OCI-LY1 (cell line): Measurements from ENCODE around the gene RSRP1.

Experiments
- H2AFZ ChIP-seq: fragments of 200-600 bp; sonication (generic), shearing (Covaris generic); 2 replicates; pipeline ENCODE4 v1.6.0; 2014; ENCODE audit warnings: antibody characterized with exemption, mild to moderate bottlenecking, low read length
- H3F3A ChIP-seq: fragments of 200-600 bp; sonication (generic), shearing (Covaris generic); 2 replicates; pipeline ENCODE4 v1.6.0; 2014; ENCODE audit warnings: mild to moderate bottlenecking, antibody characterized with exemption, low read length, moderate library complexity; ENCODE audit not compliant: insufficient read depth
- H3K27ac ChIP-seq: fragments of 200-600 bp; sonication (generic); 2 replicates; pipeline ENCODE4 v1.5.1; 2014; ENCODE audit warnings: low read length, mixed run types, mild to moderate bottlenecking, low read depth; ENCODE audit not compliant: poor library complexity, severe bottlenecking
- H3K27me3 ChIP-seq: fragments of 200-600 bp; sonication (generic); 2 replicates; pipeline ENCODE4 v1.6.0; 2014; ENCODE audit warnings: antibody characterized with exemption, mild to moderate bottlenecking, low read length, moderate library complexity; ENCODE audit not compliant: insufficient read depth
- H3K36me3 ChIP-seq: fragments of 200-600 bp; sonication (generic); 2 replicates; pipeline ENCODE4 v1.6.1; 2014; ENCODE audit warnings: mild to moderate bottlenecking, antibody characterized with exemption, low read length, moderate library complexity, mixed read lengths; ENCODE audit not compliant: insufficient read depth
- H3K4me1 ChIP-seq: fragments of 200-600 bp; sonication (generic); 2 replicates; pipeline ENCODE4 v1.5.1; 2014; ENCODE audit warnings: mild to moderate bottlenecking, low read length, moderate library complexity; ENCODE audit not compliant: insufficient read depth, severe bottlenecking
- H3K4me2 ChIP-seq: fragments of 200-600 bp; sonication (generic), shearing (Covaris generic); 2 replicates; pipeline ENCODE4 v1.6.1; 2014; ENCODE audit warnings: low read length
- H3K4me3 ChIP-seq: fragments of 200-600 bp; sonication (generic); 2 replicates; pipeline ENCODE4 v1.5.1; 2014; ENCODE audit warnings: low read length, low read depth, mild to moderate bottlenecking, mixed read lengths; ENCODE audit not compliant: poor library complexity, severe bottlenecking
- H3K79me2 ChIP-seq: fragments of 200-600 bp; shearing (Covaris generic); 2 replicates; pipeline ENCODE4 v1.6.1; 2016; ENCODE audit warnings: mixed run types, low read length, mixed read lengths; ENCODE audit not compliant: insufficient read depth
- H3K9ac ChIP-seq: fragments of 200-600 bp; sonication (generic), shearing (Covaris generic); 2 replicates; pipeline ENCODE4 v1.6.1; 2014; ENCODE audit warnings: mild to moderate bottlenecking, low read length, mixed read lengths
- H3K9me2 ChIP-seq: fragments of 200-600 bp; sonication (generic), shearing (Covaris generic); 2 replicates; pipeline ENCODE4 v1.6.1; 2014; ENCODE audit warnings: low read depth, mild to moderate bottlenecking, low read length, mixed read lengths
- H3K9me3 ChIP-seq: fragments of 200-600 bp; shearing (Covaris generic); 2 replicates; pipeline ENCODE4 v1.6.1; 2014; ENCODE audit warnings: low read length, mixed read lengths
- H4K20me1 ChIP-seq: fragments of 200-600 bp; sonication (generic), shearing (Covaris generic); 2 replicates; pipeline ENCODE4 v1.6.0; 2016; ENCODE audit warnings: mild to moderate bottlenecking, low read length; ENCODE audit not compliant: insufficient read depth
- EZH2 ChIP-seq: fragments of 200-600 bp; sonication (generic), shearing (Covaris generic); IDR thresholded peaks from 2 replicates; pipeline ENCODE4 v1.8.0; 2017; ENCODE audit warnings: borderline replicate concordance, mixed run types, mild to moderate bottlenecking, antibody characterized with exemption, low read length, moderate library complexity, mixed read lengths
- TF ChIP-seq, protein P1 (sequence below): fragments of 200-600 bp; sonication (generic), shearing (Covaris generic); IDR thresholded peaks from 2 replicates; pipeline ENCODE4 v1.5.1; 2017; ENCODE audit warnings: mild to moderate bottlenecking, antibody characterized with exemption, low read length, moderate library complexity, mixed read lengths

Gene RSRP1

GRCh38 chr1:25257196-25257595, 9.9 kb upstream of the RSRP1 start:
- Histone ChIP-seq H3K27me3 (no peaks in the 10 kb centered on the region), H3K9me3 (no peaks in the 10 kb centered on the region), H3K79me2 (no peaks in the 10 kb centered on the region), H3K9ac (no peak overlapping the region), H3F3A (no peaks in the 10 kb centered on the region), H3K27ac (no peak overlapping the region), H3K4me2 (no peak overlapping the region), H3K4me1 (peaks cover 5% of the 10 kb centered on the region), H3K36me3 (no peaks in the 10 kb centered on the region), H3K4me3 (no peak overlapping the region), H2AFZ (no peak overlapping the region), H4K20me1 (no peaks in the 10 kb centered on the region), H3K9me2 (no peaks in the 10 kb centered on the region)
- TF ChIP-seq, protein P1, sequence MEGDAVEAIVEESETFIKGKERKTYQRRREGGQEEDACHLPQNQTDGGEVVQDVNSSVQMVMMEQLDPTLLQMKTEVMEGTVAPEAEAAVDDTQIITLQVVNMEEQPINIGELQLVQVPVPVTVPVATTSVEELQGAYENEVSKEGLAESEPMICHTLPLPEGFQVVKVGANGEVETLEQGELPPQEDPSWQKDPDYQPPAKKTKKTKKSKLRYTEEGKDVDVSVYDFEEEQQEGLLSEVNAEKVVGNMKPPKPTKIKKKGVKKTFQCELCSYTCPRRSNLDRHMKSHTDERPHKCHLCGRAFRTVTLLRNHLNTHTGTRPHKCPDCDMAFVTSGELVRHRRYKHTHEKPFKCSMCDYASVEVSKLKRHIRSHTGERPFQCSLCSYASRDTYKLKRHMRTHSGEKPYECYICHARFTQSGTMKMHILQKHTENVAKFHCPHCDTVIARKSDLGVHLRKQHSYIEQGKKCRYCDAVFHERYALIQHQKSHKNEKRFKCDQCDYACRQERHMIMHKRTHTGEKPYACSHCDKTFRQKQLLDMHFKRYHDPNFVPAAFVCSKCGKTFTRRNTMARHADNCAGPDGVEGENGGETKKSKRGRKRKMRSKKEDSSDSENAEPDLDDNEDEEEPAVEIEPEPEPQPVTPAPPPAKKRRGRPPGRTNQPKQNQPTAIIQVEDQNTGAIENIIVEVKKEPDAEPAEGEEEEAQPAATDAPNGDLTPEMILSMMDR = no peak

DNA sequence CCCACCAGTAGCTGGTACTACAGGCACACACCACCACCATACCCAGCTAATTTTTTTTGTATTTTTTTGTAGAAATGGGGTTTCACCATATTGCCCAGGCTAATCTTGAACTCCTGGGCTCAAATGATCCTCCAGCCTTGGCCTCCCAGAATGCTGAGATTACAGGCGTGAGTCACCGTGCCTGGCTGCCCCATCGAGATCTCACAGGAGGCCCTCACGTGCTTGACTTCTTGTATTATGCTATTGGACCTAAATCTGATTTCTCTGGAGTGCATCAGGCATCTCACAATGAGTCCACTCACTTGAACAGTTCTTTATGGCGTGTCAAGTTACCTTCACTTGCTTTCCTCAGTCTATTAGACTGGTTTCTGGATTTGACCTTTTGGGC, 9.3 kb upstream of the RSRP1 start:
- H3K27ac ChIP-seq = no peak overlapping the region
- H3K36me3 ChIP-seq = no peaks in the 10 kb centered on the region
- H3K4me1 ChIP-seq = peaks cover 5% of the 10 kb centered on the region
- H3K79me2 ChIP-seq = no peaks in the 10 kb centered on the region
- no peaks in the 10 kb centered on the region for H3K9me3 ChIP-seq
- H3K4me3 ChIP-seq = no peak overlapping the region
- no peak overlapping the region for H2AFZ ChIP-seq
- no peak overlapping the region for H3K4me2 ChIP-seq
- H3K27me3 ChIP-seq = no peaks in the 10 kb centered on the region
- no peaks in the 10 kb centered on the region for H3K9me2 ChIP-seq
- no peaks in the 10 kb centered on the region for H3F3A ChIP-seq
- TF ChIP-seq, protein P1 = no peak
- TF ChIP-seq EZH2 = no peak
- no peaks in the 10 kb centered on the region for H4K20me1 ChIP-seq
- no peak overlapping the region for H3K9ac ChIP-seq

DNA sequence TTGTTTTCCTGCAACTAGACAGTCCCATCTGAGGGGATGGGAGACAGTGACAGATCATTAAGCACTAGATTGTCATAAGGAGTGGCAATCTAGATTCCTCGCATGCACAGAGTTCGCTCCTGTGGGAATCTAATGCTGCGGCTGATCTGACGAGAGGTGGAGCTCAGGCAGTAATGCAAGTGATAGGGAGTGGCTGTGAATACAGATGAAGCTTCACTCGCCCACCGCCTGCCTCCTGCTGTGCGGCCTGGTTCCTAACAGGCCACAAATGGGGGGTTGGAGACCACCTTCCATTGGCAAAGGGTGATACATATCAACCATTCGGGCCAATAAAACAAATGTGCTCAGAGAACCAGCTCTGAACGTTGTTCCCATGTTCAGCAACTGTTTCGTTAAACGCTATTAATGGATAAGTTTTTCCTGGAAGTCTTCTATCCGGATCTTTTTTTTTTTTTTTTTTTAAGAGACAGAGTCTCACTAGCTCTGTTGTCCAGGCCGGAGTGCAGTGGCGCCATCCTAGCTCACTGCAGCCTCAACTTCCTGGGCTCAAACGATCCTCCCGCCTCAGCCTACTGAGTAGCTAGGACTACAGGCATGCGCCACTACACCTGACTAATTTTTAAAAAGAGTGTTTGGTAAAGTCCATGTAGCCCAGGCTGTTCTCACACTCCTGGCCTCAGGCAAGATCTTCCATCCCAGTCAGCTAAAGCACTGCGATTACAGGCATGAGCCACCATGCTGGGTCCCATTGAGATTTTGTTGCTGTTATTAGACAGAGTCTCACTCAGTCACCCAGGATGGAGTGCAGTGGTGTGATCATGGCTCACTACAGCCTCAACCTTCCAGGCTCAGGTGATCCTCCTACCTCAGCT, 8.7 kb upstream of the RSRP1 start:
- Histone ChIP-seq H3K4me3 (no peak overlapping the region), H2AFZ (no peak overlapping the region), H3K27ac (no peak overlapping the region), H3K4me1 (peaks cover 5% of the 10 kb centered on the region), H4K20me1 (no peaks in the 10 kb centered on the region), H3K27me3 (no peaks in the 10 kb centered on the region), H3K9me3 (no peaks in the 10 kb centered on the region), H3F3A (no peaks in the 10 kb centered on the region), H3K9ac (no peak overlapping the region), H3K4me2 (no peak overlapping the region), H3K79me2 (no peaks in the 10 kb centered on the region), H3K9me2 (no peaks in the 10 kb centered on the region), H3K36me3 (no peaks in the 10 kb centered on the region)
- no peak for TF ChIP-seq EZH2

GRCh38 chr1:25253911-25254310, 6.7 kb upstream of the RSRP1 start:
- Histone ChIP-seq H3K36me3 (no peaks in the 10 kb centered on the region), H3F3A (no peaks in the 10 kb centered on the region), H3K9ac (no peak overlapping the region), H3K79me2 (no peaks in the 10 kb centered on the region), H2AFZ (no peak overlapping the region), H3K27me3 (no peaks in the 10 kb centered on the region), H4K20me1 (no peaks in the 10 kb centered on the region), H3K9me3 (no peaks in the 10 kb centered on the region), H3K9me2 (no peaks in the 10 kb centered on the region), H3K27ac (no peak overlapping the region), H3K4me3 (no peak overlapping the region), H3K4me1 (no peaks in the 10 kb centered on the region), H3K4me2 (no peak overlapping the region)
- TF ChIP-seq, protein P1 = no peak
- no peak for TF ChIP-seq EZH2
